ENCODE data around the gene SKA1. TPM values are rescaled to one million over a fixed set of nuclear protein-coding genes. Genes with fewer than 3 reads are reported as not detected.

SKA1 gene
- total RNA-seq, 1 experiment from 2014 or later = 20.6 TPM

DNA sequence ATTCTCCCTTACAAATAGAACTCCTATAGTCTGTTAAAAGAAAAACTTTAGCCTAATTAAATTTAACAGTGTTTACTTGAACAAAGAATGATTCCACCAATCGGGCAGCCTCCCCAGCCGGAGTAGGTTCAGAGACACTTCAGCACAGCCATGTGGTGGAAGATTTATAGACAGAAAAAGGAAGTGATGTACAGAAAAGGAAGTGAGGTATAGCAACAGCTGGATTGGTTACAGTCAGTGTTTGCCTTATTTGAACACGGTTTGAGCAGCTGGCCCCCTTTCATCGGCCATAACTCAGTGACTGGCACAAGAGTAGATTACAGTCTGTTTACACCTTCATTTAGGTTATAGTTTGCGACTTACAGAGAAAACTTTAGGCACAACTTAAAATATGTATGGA, 2.1 kb upstream of the SKA1 start:
- no peak overlapping the region for H4K5ac ChIP-seq (ENCODE audit: insufficient read length, low read depth, low read length)
- H2BK20ac ChIP-seq (ENCODE audit: low read depth, low read length, poor library complexity, severe bottlenecking) = no peak overlapping the region
- H2AK5ac ChIP-seq (ENCODE audit: insufficient read length, low read length) = no peak overlapping the region
- H3K27ac Mint-ChIP-seq = no peak overlapping the region
- H3K9me3 ChIP-seq (ENCODE audit: control insufficient read depth, low read depth, low read length) = no peaks in the 10 kb centered on the region
- no peak overlapping the region for H4K8ac ChIP-seq (replicated peaks; ENCODE audit: insufficient read length, low read depth, low read length)
- H3K56ac ChIP-seq (ENCODE audit: insufficient read length, low read depth, low read length) = no peak overlapping the region
- H3K4me1 ChIP-seq (ENCODE audit: insufficient read depth, low read length) = no peaks in the 10 kb centered on the region
- no peak overlapping the region for H3T11ph ChIP-seq (ENCODE audit: low read length)
- no peak overlapping the region for H3K4ac ChIP-seq (ENCODE audit: low read depth, low read length)
- no peak overlapping the region for H4K91ac ChIP-seq (ENCODE audit: insufficient read length, low read depth, low read length)
- H3K27ac ChIP-seq (ENCODE audit: insufficient read length, low read depth, low read length) = no peak overlapping the region
- H2BK12ac ChIP-seq (ENCODE audit: insufficient read length, low read depth, low read length) = no peak overlapping the region
- no peaks in the 10 kb centered on the region for H3K79me2 ChIP-seq (ENCODE audit: insufficient read depth, low read length)
- H3K14ac ChIP-seq (ENCODE audit: insufficient read depth, low read length) = no peak overlapping the region
- H2BK15ac ChIP-seq (ENCODE audit: low read depth, low read length) = no peak overlapping the region
- H3K4me1 Mint-ChIP-seq = peaks cover 20% of the 10 kb centered on the region in 2 experiments
- peaks cover 4% of the 10 kb centered on the region for H3K27me3 Mint-ChIP-seq (ENCODE audit: low read depth)
- no peak overlapping the region for H2BK5ac ChIP-seq (ENCODE audit: insufficient read length, low read length)
- H2BK120ac ChIP-seq (ENCODE audit: low read depth, low read length, poor library complexity, severe bottlenecking) = no peak overlapping the region
- no peaks in the 10 kb centered on the region for H3K79me1 ChIP-seq (ENCODE audit: insufficient read depth, low read depth, low read length, poor library complexity, severe bottlenecking)
- H3K23ac ChIP-seq (ENCODE audit: insufficient read length, low read depth, low read length) = no peak overlapping the region
- H3K4me2 ChIP-seq (ENCODE audit: insufficient read depth, insufficient read length, low read length) = no peak overlapping the region
- TF ChIP-seq, protein P1, sequence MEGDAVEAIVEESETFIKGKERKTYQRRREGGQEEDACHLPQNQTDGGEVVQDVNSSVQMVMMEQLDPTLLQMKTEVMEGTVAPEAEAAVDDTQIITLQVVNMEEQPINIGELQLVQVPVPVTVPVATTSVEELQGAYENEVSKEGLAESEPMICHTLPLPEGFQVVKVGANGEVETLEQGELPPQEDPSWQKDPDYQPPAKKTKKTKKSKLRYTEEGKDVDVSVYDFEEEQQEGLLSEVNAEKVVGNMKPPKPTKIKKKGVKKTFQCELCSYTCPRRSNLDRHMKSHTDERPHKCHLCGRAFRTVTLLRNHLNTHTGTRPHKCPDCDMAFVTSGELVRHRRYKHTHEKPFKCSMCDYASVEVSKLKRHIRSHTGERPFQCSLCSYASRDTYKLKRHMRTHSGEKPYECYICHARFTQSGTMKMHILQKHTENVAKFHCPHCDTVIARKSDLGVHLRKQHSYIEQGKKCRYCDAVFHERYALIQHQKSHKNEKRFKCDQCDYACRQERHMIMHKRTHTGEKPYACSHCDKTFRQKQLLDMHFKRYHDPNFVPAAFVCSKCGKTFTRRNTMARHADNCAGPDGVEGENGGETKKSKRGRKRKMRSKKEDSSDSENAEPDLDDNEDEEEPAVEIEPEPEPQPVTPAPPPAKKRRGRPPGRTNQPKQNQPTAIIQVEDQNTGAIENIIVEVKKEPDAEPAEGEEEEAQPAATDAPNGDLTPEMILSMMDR (conservative IDR thresholded peaks at IDR 0.05) = no peak
- H3K27me3 ChIP-seq (ENCODE audit: insufficient read depth, low read length) = no peaks in the 10 kb centered on the region
- DNase-seq = no peak
- H3K9ac ChIP-seq (ENCODE audit: extremely low read depth, insufficient read length, low read length) = no peak overlapping the region
- no peak overlapping the region; a peak in 1 of 5 replicates for H3K4me3 Mint-ChIP-seq
- peaks cover 5 to 25% (median 7%) of the 10 kb centered on the region in 3 experiments for H3K36me3 Mint-ChIP-seq (ENCODE audit: insufficient read depth in 1 of 3, low read depth in 3 of 3)
- no peak overlapping the region for H2AFZ ChIP-seq (ENCODE audit: low read length)
- peaks cover 30 to 31% of the 10 kb centered on the region in 2 experiments for H3K9me3 Mint-ChIP-seq
- H3K23me2 ChIP-seq (ENCODE audit: insufficient read length, low read depth, low read length, poor library complexity, severe bottlenecking) = peaks cover 4% of the 10 kb centered on the region
- H4K20me1 ChIP-seq (ENCODE audit: control insufficient read depth, insufficient read depth, insufficient read length) = no peaks in the 10 kb centered on the region
- no peak overlapping the region for H3K18ac ChIP-seq (ENCODE audit: insufficient read length, low read depth, low read length)
- no CpG with 5 or more reads among the region's 5 CpGs for WGBS (ENCODE audit: extremely low coverage, insufficient read length, low lambda C conversion rate)
